HepG2 (cell line): ENCODE measurements around the gene CDC42EP1. TPM values are rescaled to one million over a fixed set of nuclear protein-coding genes. Genes with fewer than 3 reads are reported as not detected.

Experiments
- HNF4A ChIP-seq: sonication (generic); formaldehyde crosslinking; IDR thresholded peaks from 2 replicates; pipeline ENCODE4 v1.4.0; 2020; ENCODE audit warnings: missing genetic modification reagents
- POGZ ChIP-seq: sonication (generic); formaldehyde crosslinking; IDR thresholded peaks from 2 replicates; pipeline ENCODE4 v1.4.0; 2020; ENCODE audit warnings: mild to moderate bottlenecking, missing genetic modification reagents
- RXRA ChIP-seq: sonication (generic); formaldehyde crosslinking; IDR thresholded peaks from 2 replicates; pipeline ENCODE4 v1.5.1; 2020; ENCODE audit warnings: missing genetic modification reagents
- SMARCC2 ChIP-seq: fragments of 450-650 bp; IDR thresholded peaks from 2 replicates; pipeline ENCODE4 v1.6.1; 2017; ENCODE audit warnings: antibody characterized with exemption, mild to moderate bottlenecking
- ZBTB21 ChIP-seq: sonication (generic); formaldehyde crosslinking; IDR thresholded peaks from 2 replicates; pipeline ENCODE4 v1.4.0; 2020; ENCODE audit warnings: missing genetic modification reagents
- ZNF3 ChIP-seq: IDR thresholded peaks from 2 replicates; pipeline ENCODE4 v1.7.0; 2017; ENCODE audit warnings: inconsistent platforms
- ZNF501 ChIP-seq: sonication (generic); formaldehyde crosslinking; IDR thresholded peaks from 2 replicates; pipeline ENCODE4 v1.5.1; 2020; ENCODE audit warnings: mild to moderate bottlenecking, moderate library complexity, missing genetic modification reagents
- ZNF569 ChIP-seq: sonication (generic); formaldehyde crosslinking; IDR thresholded peaks from 2 replicates; pipeline ENCODE4 v1.5.0; 2020; ENCODE audit warnings: mild to moderate bottlenecking, missing genetic modification reagents, moderate library complexity, borderline replicate concordance
- ZNF709 ChIP-seq: sonication (generic); formaldehyde crosslinking; IDR thresholded peaks from 2 replicates; pipeline ENCODE4 v1.5.0; 2020; ENCODE audit warnings: mild to moderate bottlenecking, missing genetic modification reagents
- ZNF790 ChIP-seq: sonication (generic); formaldehyde crosslinking; IDR thresholded peaks from 2 replicates; pipeline ENCODE4 v1.8.0; 2022; ENCODE audit warnings: missing genetic modification reagents, mild to moderate bottlenecking, borderline replicate concordance
- ZSCAN30 ChIP-seq: sonication (generic); formaldehyde crosslinking; IDR thresholded peaks from 2 replicates; pipeline ENCODE4 v1.5.0; 2020; ENCODE audit warnings: mild to moderate bottlenecking, missing genetic modification reagents
- polyA plus RNA-seq, 8 experiments: library from polyadenylated mRNA; depleted of rRNA in 3 of 8; stranded (reverse) in 7 of 8; unstranded in 1 of 8; fragments of >200 nt; fragmentation: Illumina TruSeq in 4 of 8; extraction: Trizol in 4 of 8; gene quantifications; 2 replicates each; pipeline versions ENCODE4 v1.2.1 to v1.2.3, GENCODE V29; 2011 to 2016; ENCODE audit warnings: low read depth in 4 of 8, missing spikeins in 1 of 8, mixed read lengths in 1 of 8; ENCODE audit not compliant: insufficient read depth in 1 of 8
- total RNA-seq, 5 experiments: library from RNA; depleted of rRNA; stranded (reverse); fragments of >200 nt; fragmentation: Illumina TruSeq; extraction: Trizol; gene quantifications; 2 replicates each; pipeline ENCODE4 v1.2.3, GENCODE V29; 2016; ENCODE audit warnings: low read depth in 1 of 5
- TF ChIP-seq, protein P1 (sequence below): sonication (generic); formaldehyde crosslinking; IDR thresholded peaks from 2 replicates; pipeline ENCODE4 v1.5.1; 2020; ENCODE audit warnings: mild to moderate bottlenecking, missing genetic modification reagents, moderate library complexity
- TF ChIP-seq, protein P2 (sequence below): sonication (generic); formaldehyde crosslinking; IDR thresholded peaks from 2 replicates; pipeline ENCODE4 v1.4.0; 2020; ENCODE audit warnings: missing genetic modification reagents
- TF ChIP-seq, protein P3 (sequence below): sonication (generic); formaldehyde crosslinking; IDR thresholded peaks from 2 replicates; pipeline ENCODE4 v1.5.0; 2020; ENCODE audit warnings: missing genetic modification reagents
- TF ChIP-seq, protein P4 (sequence below): IDR thresholded peaks from 2 replicates; pipeline ENCODE4 v1.6.1; 2016; ENCODE audit warnings: missing compliant biosample characterization, missing genetic modification reagents, borderline replicate concordance
- TF ChIP-seq, protein P5 (sequence below): sonication (generic); formaldehyde crosslinking; IDR thresholded peaks from 2 replicates; pipeline ENCODE4 v1.8.0; 2022; ENCODE audit warnings: mild to moderate bottlenecking, missing genetic modification reagents; ENCODE audit not compliant: insufficient replicate concordance

CDC42EP1 gene
- total and polyA plus RNA-seq, 2 of the 13 experiments (the other 11 are each of a cell fraction or from before 2014, with no cell fraction given): 17.1 to 29.5 TPM

DNA sequence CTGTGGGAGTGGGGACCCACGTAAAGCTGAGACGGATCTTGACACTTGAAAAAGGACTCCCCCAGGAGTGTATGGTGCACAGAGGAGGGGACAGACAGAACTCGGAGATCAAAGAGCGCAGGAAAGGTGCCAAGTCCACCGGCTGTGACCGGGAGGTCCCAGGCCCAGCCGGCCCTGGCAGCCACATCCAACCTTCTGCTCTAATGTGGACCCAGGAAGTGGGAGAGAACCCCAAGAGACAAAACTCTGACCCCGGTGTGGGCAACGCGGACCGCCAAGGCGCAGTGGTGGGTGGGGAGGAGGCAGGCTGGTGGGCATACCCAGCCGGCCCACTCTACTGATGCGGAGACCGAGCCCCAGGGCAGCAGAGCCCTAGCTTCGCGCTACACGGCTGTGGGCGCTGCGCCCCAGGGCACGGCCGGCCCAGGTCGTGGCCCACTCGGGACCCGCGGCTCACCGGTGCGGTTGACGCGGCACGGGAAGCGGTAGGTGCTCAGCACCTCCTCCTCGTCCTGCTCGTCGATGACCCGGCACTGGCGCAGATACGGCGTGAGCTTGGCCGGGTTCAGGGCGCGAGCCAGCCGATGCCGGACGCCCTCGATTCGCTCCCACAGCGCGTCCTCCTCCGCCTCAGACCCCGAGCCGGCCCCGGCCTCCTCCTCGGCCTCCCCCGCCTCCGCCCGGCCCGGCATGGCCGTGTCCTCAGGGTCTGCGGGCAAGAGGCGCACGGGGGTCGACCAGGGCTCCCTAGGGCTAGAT, 41.6 kb upstream of the CDC42EP1 start (continued):
- TF ChIP-seq ZNF790 (no peak), RXRA (CRISPR knock-in tag) (peak; percentile 30; the same call in 1 of the 2 replicates), ZNF501 (peak; percentile 53; the same call in 1 of the 2 replicates), ZNF3 (CRISPR knock-in tag) (no peak), POGZ (CRISPR knock-in tag) (no peak), ZNF569 (CRISPR knock-in tag) (no peak), HNF4A (CRISPR knock-in tag) (peak; percentile 85), ZSCAN30 (CRISPR knock-in tag) (no peak), ZNF709 (no peak), SMARCC2 (no peak), ZBTB21 (CRISPR knock-in tag) (no peak)
- TF ChIP-seq, protein P1, sequence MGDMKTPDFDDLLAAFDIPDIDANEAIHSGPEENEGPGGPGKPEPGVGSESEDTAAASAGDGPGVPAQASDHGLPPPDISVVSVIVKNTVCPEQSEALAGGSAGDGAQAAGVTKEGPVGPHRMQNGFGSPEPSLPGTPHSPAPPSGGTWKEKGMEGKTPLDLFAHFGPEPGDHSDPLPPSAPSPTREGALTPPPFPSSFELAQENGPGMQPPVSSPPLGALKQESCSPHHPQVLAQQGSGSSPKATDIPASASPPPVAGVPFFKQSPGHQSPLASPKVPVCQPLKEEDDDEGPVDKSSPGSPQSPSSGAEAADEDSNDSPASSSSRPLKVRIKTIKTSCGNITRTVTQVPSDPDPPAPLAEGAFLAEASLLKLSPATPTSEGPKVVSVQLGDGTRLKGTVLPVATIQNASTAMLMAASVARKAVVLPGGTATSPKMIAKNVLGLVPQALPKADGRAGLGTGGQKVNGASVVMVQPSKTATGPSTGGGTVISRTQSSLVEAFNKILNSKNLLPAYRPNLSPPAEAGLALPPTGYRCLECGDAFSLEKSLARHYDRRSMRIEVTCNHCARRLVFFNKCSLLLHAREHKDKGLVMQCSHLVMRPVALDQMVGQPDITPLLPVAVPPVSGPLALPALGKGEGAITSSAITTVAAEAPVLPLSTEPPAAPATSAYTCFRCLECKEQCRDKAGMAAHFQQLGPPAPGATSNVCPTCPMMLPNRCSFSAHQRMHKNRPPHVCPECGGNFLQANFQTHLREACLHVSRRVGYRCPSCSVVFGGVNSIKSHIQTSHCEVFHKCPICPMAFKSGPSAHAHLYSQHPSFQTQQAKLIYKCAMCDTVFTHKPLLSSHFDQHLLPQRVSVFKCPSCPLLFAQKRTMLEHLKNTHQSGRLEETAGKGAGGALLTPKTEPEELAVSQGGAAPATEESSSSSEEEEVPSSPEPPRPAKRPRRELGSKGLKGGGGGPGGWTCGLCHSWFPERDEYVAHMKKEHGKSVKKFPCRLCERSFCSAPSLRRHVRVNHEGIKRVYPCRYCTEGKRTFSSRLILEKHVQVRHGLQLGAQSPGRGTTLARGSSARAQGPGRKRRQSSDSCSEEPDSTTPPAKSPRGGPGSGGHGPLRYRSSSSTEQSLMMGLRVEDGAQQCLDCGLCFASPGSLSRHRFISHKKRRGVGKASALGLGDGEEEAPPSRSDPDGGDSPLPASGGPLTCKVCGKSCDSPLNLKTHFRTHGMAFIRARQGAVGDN: peak; percentile 70
- TF ChIP-seq, protein P2, sequence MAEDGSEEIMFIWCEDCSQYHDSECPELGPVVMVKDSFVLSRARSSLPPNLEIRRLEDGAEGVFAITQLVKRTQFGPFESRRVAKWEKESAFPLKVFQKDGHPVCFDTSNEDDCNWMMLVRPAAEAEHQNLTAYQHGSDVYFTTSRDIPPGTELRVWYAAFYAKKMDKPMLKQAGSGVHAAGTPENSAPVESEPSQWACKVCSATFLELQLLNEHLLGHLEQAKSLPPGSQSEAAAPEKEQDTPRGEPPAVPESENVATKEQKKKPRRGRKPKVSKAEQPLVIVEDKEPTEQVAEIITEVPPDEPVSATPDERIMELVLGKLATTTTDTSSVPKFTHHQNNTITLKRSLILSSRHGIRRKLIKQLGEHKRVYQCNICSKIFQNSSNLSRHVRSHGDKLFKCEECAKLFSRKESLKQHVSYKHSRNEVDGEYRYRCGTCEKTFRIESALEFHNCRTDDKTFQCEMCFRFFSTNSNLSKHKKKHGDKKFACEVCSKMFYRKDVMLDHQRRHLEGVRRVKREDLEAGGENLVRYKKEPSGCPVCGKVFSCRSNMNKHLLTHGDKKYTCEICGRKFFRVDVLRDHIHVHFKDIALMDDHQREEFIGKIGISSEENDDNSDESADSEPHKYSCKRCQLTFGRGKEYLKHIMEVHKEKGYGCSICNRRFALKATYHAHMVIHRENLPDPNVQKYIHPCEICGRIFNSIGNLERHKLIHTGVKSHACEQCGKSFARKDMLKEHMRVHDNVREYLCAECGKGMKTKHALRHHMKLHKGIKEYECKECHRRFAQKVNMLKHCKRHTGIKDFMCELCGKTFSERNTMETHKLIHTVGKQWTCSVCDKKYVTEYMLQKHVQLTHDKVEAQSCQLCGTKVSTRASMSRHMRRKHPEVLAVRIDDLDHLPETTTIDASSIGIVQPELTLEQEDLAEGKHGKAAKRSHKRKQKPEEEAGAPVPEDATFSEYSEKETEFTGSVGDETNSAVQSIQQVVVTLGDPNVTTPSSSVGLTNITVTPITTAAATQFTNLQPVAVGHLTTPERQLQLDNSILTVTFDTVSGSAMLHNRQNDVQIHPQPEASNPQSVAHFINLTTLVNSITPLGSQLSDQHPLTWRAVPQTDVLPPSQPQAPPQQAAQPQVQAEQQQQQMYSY: no peak
- TF ChIP-seq, protein P3, sequence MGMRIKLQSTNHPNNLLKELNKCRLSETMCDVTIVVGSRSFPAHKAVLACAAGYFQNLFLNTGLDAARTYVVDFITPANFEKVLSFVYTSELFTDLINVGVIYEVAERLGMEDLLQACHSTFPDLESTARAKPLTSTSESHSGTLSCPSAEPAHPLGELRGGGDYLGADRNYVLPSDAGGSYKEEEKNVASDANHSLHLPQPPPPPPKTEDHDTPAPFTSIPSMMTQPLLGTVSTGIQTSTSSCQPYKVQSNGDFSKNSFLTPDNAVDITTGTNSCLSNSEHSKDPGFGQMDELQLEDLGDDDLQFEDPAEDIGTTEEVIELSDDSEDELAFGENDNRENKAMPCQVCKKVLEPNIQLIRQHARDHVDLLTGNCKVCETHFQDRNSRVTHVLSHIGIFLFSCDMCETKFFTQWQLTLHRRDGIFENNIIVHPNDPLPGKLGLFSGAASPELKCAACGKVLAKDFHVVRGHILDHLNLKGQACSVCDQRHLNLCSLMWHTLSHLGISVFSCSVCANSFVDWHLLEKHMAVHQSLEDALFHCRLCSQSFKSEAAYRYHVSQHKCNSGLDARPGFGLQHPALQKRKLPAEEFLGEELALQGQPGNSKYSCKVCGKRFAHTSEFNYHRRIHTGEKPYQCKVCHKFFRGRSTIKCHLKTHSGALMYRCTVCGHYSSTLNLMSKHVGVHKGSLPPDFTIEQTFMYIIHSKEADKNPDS: no peak
- TF ChIP-seq, protein P4, sequence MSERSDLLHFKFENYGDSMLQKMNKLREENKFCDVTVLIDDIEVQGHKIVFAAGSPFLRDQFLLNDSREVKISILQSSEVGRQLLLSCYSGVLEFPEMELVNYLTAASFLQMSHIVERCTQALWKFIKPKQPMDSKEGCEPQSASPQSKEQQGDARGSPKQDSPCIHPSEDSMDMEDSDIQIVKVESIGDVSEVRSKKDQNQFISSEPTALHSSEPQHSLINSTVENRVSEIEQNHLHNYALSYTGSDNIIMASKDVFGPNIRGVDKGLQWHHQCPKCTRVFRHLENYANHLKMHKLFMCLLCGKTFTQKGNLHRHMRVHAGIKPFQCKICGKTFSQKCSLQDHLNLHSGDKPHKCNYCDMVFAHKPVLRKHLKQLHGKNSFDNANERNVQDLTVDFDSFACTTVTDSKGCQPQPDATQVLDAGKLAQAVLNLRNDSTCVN (CRISPR knock-in tag): 0 out of 2 replicates have a peak, but pooled peaks have one; percentile 19
- TF ChIP-seq, protein P5, sequence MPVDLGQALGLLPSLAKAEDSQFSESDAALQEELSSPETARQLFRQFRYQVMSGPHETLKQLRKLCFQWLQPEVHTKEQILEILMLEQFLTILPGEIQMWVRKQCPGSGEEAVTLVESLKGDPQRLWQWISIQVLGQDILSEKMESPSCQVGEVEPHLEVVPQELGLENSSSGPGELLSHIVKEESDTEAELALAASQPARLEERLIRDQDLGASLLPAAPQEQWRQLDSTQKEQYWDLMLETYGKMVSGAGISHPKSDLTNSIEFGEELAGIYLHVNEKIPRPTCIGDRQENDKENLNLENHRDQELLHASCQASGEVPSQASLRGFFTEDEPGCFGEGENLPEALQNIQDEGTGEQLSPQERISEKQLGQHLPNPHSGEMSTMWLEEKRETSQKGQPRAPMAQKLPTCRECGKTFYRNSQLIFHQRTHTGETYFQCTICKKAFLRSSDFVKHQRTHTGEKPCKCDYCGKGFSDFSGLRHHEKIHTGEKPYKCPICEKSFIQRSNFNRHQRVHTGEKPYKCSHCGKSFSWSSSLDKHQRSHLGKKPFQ: no peak
